Liver (tissue), 3 donors: Measurements from ENCODE around the gene DDX31.

Source experiments
- CTCF ChIP-seq: fragments of 150-350 bp; IDR thresholded peaks from 2 replicates; pipeline ENCODE4 v1.5.1; 2017; ENCODE audit warnings: improper control_type of control experiment, low read depth, low read length; ENCODE audit not compliant: missing input control
- FOXA1 ChIP-seq: IDR thresholded peaks from 2 replicates; pipeline ENCODE4 v1.6.1; 2016; ENCODE audit warnings: antibody characterized with exemption
- FOXA2 ChIP-seq: IDR thresholded peaks from 2 replicates; pipeline ENCODE4 v1.6.1; 2016; ENCODE audit warnings: antibody characterized with exemption
- JUND ChIP-seq, 2 donors: IDR thresholded peaks; 2 replicates each; pipeline ENCODE4 v1.6.1; 2016; ENCODE audit warnings: antibody characterized with exemption in 2 of 2
- RAD21 ChIP-seq, 2 donors: IDR thresholded peaks; 2 replicates each; pipeline ENCODE4 v1.6.1; 2016; ENCODE audit warnings: antibody characterized with exemption in 2 of 2, mild to moderate bottlenecking in 2 of 2
- RXRA ChIP-seq, 2 donors: IDR thresholded peaks; 2 replicates each; pipeline ENCODE4 v1.6.1; 2017 to 2018; ENCODE audit warnings: antibody characterized with exemption in 2 of 2, mild to moderate bottlenecking in 1 of 2
- SP1 ChIP-seq: IDR thresholded peaks from 2 replicates; pipeline ENCODE4 v1.6.1; 2018; ENCODE audit warnings: antibody characterized with exemption, mild to moderate bottlenecking
- TAF1 ChIP-seq: conservative IDR thresholded peaks from 2 replicates; pipeline ENCODE4 v1.6.1; 2016; ENCODE audit warnings: antibody characterized with exemption, mild to moderate bottlenecking
- YY1 ChIP-seq: IDR thresholded peaks from 2 replicates; pipeline ENCODE4 v1.6.1; 2016; ENCODE audit warnings: antibody characterized with exemption, mild to moderate bottlenecking
- TF ChIP-seq, protein P1 (sequence below): IDR thresholded peaks from 2 replicates; pipeline ENCODE4 v1.6.1; 2016; ENCODE audit warnings: antibody characterized with exemption, mild to moderate bottlenecking
- TF ChIP-seq, protein P2 (sequence below): IDR thresholded peaks from 2 replicates; pipeline ENCODE4 v1.6.1; 2016; ENCODE audit warnings: antibody characterized with exemption
- TF ChIP-seq, protein P3 (sequence below): IDR thresholded peaks from 2 replicates; pipeline ENCODE4 v1.6.1; 2016; ENCODE audit warnings: antibody characterized with exemption
- TF ChIP-seq, protein P4 (sequence below): IDR thresholded peaks from 2 replicates; pipeline ENCODE4 v1.6.1; 2016; ENCODE audit warnings: antibody characterized with exemption
- donor health status: healthy.
- donor health status: healthy.

DNA sequence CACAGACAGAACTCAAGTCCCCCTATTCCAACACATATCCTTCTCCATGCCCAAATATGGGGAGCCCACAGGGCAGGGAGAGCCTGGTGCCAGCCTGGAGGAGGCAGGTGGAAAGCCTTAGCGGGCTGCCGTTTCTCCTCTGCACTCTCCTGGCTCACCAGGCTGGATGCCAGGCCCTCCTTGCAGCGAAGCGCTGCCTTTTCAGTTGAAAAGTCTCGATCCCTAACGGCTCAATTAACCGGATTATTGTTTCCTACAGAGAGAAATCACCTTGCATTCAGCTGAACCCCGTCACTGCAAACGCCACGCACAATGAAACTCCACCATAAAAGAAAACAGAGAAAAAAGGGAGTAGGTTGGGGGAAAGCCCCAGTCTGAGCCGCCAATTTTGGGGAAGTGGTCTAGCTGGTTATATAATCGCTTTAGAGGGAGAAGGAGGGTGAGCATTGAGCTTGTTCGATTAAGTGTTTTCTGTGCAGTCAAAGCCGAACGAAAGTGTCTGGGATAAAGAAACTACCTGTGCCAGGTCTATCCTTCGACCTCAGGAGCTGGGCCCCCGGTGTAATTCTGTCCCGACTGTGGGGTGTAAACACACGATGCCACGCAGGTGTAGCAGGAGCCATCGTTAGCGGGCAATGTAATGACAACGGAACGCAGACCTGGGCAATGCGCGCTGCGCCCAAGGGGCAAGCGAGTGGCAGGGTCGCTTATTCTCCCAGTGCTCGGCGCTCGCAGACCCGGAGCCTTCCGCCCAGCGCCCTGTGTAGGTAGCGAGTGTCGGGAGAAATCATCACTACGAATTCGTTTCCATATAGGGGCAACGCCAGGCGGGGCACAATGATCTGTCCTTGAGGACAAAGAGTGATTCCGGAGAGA is 83.6 kb downstream of the DDX31 start:
- no peak for TF ChIP-seq CTCF
- no peak for TF ChIP-seq RAD21 (IDR thresholded peaks at IDR 0.05)
- TF ChIP-seq, protein P1, sequence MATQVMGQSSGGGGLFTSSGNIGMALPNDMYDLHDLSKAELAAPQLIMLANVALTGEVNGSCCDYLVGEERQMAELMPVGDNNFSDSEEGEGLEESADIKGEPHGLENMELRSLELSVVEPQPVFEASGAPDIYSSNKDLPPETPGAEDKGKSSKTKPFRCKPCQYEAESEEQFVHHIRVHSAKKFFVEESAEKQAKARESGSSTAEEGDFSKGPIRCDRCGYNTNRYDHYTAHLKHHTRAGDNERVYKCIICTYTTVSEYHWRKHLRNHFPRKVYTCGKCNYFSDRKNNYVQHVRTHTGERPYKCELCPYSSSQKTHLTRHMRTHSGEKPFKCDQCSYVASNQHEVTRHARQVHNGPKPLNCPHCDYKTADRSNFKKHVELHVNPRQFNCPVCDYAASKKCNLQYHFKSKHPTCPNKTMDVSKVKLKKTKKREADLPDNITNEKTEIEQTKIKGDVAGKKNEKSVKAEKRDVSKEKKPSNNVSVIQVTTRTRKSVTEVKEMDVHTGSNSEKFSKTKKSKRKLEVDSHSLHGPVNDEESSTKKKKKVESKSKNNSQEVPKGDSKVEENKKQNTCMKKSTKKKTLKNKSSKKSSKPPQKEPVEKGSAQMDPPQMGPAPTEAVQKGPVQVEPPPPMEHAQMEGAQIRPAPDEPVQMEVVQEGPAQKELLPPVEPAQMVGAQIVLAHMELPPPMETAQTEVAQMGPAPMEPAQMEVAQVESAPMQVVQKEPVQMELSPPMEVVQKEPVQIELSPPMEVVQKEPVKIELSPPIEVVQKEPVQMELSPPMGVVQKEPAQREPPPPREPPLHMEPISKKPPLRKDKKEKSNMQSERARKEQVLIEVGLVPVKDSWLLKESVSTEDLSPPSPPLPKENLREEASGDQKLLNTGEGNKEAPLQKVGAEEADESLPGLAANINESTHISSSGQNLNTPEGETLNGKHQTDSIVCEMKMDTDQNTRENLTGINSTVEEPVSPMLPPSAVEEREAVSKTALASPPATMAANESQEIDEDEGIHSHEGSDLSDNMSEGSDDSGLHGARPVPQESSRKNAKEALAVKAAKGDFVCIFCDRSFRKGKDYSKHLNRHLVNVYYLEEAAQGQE = no peak
- TF ChIP-seq, protein P2, sequence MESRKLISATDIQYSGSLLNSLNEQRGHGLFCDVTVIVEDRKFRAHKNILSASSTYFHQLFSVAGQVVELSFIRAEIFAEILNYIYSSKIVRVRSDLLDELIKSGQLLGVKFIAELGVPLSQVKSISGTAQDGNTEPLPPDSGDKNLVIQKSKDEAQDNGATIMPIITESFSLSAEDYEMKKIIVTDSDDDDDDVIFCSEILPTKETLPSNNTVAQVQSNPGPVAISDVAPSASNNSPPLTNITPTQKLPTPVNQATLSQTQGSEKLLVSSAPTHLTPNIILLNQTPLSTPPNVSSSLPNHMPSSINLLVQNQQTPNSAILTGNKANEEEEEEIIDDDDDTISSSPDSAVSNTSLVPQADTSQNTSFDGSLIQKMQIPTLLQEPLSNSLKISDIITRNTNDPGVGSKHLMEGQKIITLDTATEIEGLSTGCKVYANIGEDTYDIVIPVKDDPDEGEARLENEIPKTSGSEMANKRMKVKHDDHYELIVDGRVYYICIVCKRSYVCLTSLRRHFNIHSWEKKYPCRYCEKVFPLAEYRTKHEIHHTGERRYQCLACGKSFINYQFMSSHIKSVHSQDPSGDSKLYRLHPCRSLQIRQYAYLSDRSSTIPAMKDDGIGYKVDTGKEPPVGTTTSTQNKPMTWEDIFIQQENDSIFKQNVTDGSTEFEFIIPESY = no peak
- no peak for TF ChIP-seq RXRA (IDR thresholded peaks at IDR 0.05)
- TF ChIP-seq, protein P3, sequence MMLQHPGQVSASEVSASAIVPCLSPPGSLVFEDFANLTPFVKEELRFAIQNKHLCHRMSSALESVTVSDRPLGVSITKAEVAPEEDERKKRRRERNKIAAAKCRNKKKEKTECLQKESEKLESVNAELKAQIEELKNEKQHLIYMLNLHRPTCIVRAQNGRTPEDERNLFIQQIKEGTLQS = no peak
- TF ChIP-seq SP1 = no peak
- TF ChIP-seq YY1 = no peak
- TF ChIP-seq FOXA2 = no peak
- TF ChIP-seq, protein P4, sequence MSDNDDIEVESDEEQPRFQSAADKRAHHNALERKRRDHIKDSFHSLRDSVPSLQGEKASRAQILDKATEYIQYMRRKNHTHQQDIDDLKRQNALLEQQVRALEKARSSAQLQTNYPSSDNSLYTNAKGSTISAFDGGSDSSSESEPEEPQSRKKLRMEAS = no peak
- TF ChIP-seq FOXA1 = no peak
- no peak for TF ChIP-seq JUND (IDR thresholded peaks at IDR 0.05)
- TF ChIP-seq TAF1 = no peak
